GM19372 (cell line): ENCODE data around the gene MTMR2.

Source experiments
- ATAC-seq: cut with Tn5 transposase; IDR thresholded peaks from one replicate; pipeline ENCODE4 v1.9.1; 2021; ENCODE audit warnings: mild to moderate bottlenecking, low read depth, moderate library complexity; ENCODE audit not compliant: unreplicated experiment

The MTMR2 gene

DNA sequence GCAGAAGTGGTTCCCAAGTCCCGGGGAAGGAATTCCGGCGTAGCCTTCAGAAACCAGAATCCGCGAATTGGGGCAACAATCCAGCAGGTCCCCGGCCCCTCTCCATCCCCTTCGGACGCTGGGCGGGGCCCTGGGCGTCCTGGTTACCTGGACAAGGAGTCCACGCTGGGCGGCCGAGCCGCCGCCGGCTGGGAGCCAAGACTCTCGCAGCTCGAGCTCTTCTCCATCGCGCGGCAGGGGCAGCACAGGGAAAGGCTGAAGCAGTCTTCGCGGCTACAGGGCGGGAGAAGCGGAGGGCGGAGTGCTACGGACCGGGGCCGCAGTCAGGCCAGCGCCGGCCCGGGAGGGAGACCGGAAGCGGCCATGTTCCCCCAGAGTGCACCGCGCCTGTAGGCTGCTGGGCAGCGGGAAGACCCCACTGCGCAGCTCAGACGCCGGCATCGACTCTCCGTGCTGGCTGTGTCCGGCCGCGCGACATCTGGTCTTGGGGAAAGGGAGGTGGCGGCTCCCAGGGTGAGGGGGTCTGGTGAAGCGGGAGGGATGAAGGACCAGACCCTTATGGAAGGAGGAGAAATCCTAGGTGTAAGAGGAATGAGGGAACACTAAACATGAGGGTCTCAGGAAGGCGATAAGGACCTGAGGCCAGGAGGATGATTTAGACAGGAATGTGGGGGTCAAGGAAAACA is at the start of gene MTMR2:
TSS of gene MTMR2 (minus strand) at position 380 of the 686 bp plus-strand sequence. CDS start at position 227, 153 bp downstream.
- ATAC-seq = peak; percentile 100

DNA sequence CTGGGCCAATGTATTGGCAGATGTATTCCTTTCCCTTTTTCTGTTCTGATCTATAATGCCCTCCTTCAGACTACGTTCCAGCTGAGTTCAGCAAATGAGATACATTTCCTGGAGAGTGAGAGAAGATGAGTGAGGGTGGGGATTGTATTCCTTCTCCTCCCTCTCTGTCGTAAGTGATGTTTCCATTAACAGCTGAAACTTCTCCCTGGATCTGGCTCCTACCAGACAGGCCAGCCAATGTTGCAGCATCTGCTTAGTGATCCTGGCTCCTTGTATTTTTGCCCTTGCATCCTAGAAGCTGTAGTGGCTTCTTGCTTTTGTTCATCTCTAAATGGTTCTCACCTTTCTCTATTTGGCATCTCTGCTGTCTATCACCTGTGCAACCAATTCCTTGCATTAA is 48.2 kb upstream of the MTMR2 start:
- no peak for ATAC-seq

DNA sequence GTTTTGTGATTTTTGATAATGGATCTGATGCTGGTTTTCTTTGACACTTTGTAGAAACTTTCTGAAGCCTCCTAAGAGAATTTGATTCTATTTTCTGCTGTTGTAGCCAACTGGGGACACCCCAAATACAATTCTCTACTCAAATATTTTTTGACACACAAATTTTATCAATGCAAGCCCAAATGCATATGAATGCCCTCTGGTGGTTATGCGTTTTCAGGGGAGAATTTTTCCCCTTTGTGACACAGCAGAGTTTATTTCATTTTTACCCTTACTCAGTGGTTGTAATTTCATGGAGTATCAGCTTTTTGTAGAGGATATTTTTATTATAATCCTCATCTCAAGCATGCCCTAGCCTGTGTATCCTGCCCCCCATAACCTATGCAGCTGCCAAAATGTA is 44.7 kb upstream of the MTMR2 start:
- ATAC-seq = no peak

DNA sequence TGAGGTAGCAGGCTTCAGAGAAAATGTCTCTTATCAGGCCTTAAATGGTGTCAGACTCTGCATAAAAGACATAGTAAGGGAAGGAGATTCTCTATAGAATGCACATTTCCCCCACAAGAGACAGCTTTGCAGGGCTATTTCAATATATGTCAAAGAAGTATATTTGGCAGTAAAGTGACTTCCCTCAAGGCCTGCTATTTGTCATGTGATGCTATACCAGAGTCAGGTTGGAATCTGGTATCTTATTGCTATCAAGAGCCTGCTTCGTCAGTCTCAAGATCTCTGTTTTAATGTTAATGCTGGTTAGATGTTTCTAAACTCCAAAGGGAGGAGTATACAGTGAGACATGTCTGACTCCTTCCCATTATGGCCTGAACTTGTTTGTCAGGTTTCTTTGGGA is 40.4 kb upstream of the MTMR2 start:
- ATAC-seq = no peak

DNA sequence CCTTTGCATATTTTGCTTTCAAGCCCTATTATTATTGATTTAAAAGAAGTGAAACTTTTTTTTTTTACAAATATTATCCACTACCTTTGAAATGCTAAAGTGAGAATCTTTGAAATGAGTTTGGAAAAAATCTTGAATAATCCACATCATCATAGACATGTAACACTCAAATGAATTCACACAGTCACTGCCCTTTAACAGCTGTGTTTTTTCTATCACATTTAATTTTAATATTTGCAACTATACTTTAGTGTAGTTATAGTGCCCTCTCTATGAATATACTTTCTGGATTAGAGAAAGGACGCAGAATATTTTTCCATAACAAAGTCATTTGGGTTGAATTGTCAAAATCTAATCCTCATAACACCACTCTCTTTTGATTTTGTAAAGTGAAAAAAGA is 37.9 kb upstream of the MTMR2 start:
- ATAC-seq = no peak

DNA sequence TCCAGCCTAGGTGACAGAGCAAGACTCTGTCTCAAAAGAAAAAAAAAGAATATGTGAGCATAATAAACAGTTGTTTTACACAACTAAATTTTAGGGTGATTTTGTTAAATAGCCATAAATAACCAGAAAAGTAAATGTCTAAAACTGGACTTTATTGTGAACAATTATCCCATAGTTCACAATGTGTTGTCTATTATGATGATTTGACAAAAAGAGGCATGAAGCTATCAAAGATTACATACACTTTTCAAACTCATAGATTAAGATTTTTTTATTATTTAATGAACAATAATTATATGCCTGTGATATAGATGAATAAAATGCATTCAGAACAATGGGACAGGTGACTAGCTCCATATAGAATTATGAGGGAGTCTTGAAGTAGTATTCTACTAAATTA is 27.0 kb upstream of the MTMR2 start:
- no peak for ATAC-seq

DNA sequence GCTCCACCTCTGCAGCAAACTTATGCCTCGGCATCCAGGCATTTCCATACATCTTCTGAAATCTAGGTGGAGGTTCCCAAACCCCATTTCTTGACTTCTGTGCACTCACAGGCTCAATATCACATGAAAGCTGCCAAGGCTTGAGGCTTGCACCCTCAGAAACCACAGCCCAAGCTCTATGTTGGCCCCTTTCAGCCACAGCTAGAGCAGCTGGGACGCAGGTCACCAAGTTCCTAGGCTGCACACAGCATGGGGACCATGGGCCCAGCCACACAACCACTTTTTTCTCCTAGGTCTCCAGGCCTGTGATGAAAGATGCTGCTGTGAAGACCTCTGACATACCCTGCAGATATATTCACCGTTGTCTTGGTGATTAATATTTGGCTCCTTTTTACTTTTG is 24.7 kb upstream of the MTMR2 start:
- ATAC-seq = no peak

DNA sequence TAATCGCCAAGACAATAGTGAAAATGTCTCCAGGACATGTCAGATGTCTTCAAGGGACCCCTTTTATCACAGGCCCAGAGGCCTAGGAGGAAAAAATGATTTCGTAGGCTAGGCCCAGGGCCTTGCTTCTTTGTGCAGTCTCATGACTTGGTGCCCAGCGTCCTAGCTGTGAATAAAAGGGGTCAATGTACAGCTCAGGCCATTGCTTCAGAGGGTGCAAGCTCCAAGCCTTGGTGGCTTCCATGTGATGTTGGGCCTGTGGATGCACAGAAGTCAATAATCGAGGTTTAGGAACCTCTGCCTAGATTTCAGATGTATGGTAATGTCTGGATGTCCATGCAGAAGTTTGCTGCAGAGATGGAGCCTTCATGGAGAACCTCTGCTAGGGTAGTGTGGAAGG is 20.7 kb upstream of the MTMR2 start:
- ATAC-seq = no peak

DNA sequence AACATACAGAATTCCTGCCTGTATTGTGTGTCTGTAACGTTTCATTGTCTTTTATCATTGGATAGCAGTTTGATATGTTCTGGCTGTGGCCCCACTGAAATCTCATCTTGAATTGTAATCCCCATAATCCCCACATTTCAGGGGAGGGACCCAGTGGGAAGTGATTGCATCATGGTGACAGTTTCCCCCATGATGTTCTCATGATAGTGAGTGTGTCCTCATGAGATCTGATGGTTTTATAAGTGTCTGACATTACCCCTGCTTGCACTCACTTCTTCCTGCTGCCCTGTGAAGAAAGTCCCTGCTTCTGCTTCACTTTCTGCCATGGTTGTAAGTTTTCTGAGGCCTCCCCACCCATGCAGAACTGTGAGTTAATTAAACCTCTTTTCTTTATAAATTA is 19.6 kb upstream of the MTMR2 start:
- ATAC-seq = no peak

DNA sequence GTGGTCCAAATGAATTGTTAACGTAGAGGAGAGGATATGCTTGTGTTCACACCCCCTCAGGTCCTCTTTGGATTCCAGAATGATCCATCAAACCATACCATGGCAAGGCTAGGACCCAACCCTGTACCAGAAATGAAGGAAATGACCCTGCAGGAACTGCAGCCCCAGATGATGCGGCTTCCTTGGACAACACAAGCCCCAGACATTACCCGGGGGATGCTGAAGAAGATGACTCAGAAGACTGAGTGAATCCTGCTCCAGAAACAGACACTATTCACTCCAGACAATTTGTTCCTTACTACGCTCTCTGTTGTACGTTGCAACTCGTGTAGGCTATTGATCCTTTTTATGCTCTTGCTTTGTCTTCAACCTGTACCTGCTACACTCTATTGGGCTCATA is 15.2 kb upstream of the MTMR2 start:
- no peak for ATAC-seq

DNA sequence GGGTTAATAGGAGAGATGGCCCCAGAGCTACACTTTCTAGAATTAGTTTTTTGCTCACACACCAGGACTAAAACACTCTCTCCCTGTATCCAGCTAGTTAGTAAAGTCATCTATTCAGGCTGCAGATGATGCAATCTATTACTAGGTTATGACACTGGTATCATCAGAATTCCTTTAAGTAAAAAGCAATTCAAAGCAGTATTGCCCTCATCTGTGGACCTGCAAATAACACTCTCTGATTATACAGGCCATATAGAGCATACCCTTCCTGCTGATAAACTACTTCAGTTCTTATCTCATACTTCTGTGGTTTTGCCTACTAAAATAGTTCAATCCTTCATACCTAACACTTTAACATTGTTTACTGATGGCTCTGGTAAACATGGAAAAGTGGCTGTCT is 13.5 kb upstream of the MTMR2 start:
- ATAC-seq = no peak

DNA sequence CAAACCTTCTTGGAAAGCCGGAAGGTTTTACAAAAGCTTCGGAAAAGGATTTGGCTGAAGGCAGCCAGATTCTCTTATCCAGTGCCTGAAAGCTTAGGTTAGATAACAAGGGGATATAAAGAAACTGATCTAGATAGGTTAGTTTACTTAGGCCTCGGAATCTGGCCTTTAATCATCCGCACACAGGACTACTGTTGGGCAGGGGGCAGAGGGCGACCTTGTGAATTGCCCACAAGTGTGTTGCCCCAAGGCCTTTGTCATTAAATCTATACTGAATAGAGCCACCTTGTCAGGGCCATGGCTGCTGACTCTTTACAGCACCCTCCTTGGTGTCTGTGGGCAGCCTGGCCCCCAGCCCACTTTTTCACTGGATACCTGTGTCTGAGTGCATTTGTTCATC is 9.7 kb upstream of the MTMR2 start:
- no peak for ATAC-seq

DNA sequence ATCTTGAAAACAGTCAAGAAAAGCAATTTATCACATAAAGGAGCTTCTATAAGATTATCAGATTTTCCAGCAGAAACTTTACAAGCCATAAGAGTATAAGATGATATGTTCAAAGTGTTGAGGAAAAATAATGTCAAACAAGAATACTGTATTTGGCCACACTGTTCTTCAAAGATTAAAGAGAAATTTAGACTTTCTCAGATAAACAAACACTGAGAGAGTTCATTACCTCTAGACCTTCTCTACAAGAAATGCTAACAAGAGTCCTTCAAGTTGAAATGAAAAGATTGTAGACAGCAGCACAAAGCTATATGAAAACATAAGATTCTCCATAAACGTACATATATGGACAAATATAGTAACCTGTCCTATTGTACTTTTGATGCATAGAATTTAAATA is 8.0 kb upstream of the MTMR2 start:
- no peak for ATAC-seq

DNA sequence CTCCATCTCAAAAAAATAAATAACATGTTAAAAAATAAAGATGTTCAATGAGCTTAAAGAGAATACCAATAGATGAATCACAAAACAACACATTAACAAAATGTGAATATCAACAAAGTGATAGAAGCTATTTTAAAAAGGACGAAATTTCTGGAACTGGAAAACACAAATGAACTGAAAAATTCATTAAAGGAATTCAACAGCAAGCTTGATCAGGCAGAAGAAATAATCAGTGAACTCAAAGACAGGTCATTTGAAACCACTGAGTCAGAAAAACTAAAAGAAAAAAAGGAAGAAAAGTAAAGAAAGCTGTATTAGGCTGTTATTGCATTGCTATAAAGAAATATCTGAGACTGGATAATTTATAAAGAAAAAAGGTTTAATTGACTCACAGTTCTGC is 7.0 kb upstream of the MTMR2 start:
- ATAC-seq = no peak

DNA sequence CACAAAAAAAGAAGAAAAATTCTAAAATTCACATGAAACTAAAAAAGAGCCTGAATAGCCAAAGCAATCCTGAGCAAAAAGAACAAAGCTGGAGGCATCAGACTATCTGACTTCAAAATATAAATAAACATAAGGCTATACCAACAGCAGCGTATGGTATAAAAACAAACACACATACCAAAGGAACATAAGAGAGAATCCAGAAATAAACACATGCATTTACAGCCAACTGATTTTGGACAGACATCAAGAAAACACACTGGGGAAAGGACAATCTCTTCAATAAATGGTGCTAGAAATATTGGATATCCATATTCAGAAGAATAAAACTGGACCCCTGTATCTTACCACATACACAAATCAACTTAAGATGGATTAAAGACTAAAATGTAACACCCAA is 2.8 kb upstream of the MTMR2 start:
- no peak for ATAC-seq

DNA sequence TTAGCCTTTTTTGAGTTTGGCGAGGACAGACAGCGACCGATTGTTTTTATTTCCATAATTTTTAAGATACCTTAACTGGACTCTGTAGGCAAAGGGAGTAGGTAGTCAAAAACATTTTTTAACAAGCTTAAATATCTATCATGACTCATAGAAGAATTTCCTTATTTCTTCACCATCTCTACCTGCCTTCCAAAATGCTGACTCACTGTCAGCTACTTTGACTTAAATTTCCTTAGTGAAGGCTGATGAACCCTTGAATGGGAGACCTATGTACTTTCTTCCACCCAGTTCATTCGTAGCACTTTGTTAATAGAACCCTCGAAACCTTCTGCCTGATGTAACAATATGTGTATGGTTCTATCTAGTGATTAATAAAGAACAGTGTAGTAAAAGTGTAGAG is 1.1 kb upstream of the MTMR2 start:
- ATAC-seq = no peak

DNA sequence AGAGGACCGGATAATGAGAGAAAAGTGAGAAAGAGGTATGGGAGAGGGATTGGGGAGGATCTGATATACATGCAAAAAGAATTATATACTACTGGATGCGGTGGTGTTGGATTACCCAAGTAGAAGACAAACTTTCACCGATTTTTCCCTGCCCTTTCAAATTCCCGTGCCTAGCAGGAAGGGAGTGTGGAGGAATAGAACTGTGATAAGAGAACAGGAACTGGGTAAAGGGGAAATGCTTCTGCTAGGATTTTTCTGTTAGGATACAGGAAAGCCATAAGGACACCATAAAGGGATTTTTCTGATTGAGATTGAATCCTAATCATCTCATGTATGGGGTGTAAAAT is 480 bp upstream of the MTMR2 start:
- no peak for ATAC-seq

DNA sequence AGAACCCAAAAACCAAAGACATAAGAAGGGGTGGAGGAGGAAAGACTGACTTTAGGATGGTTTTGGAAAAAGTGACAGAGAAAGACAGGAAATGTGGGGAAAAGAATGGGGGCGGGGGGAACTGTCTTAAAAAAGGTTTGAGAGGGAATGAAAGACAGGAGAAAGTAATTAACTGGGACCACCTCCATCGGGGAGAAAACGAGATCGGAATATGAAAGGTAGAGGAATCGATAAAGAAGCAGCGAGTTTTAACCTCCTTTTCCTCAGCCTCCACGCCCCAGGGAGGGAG is 524 bp downstream of the MTMR2 start:
- ATAC-seq = no peak

DNA sequence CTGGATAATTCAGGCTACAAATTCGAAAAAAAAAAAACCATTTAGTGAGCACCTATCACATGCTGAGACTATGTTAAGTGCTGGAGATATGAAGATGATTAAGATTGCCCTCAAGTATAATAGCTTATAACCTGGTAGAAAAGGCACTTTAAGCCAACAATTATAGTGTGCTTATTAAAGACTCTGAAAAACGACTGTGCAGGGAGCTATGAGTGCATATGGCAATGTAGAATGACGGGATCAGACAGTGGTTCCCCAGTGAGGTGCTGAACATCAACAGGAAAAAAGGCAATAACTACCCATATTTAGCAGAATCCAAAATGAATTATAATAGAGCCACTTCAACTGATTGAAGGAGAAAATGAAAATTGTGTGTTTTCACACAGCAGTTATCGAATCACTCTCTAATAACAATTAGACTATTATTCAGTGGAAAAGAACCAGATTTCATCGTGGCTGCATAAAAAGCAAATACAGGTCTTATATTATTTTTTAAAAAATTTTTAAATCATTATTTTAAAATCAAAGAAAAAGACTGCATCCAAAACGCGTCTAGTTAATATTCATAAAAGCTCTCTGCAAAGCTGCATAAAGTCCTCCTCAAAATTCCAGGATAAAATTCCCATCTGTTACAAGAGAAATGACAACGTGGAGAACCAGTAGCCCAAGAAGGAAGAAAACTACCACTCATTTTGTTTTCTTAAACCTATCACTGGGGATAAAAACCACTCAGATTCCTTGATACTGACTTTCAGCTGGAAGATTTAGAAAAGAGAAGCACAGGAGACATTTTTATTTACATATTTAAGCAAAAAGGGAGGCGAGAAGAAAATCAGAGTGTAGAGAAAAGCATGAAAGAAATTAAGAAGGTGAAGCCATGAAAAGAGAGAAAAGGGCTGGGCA is 1.1 kb downstream of the MTMR2 start:
- no peak for ATAC-seq

DNA sequence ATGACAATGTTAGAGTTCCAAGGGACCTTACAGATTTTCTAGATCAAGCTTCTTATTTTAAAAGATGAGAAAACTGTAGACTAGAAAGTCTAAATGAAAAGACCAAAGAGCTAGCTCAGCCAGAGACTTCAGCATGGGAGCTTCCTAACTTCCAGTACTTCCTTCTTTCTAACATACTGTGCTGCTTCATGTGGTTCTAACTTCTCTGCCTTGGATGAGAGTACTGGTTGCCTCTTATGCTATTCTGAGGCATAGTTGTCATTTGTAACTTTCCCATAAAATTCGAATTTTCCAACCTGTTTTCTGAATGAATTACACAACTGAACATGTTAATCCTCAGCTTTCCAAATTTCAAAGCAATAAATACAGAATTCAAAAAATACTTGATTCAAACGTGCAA is 1.8 kb downstream of the MTMR2 start:
- ATAC-seq = no peak

DNA sequence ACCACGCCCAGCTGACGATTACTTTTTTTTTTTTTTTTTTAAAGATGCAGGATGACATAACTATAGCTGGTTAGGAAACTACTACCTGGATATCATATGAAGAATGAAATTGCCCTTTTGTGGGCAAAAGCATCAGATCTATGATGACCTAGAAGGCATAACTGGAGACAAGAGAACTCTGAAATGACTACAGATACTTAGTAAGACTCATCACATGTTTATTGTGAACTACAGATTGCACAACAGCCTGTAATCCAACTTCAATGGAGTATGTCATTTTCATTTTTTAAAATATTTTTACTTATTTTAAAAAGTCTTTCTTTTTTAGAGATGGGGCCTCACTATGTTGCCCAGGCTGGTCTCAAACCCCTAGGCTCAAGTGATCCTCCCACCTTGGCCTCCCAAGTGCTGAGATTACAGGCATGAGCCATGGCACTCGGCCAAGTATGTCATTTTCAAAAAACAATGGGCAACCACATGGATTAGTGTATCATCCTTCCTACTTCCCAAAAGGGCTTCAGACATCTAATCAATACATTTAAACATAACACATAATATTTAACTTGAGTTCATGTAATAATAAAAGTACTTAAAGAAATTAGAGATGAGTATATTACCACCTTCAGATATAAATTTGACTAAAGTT is 3.3 kb downstream of the MTMR2 start:
- no peak for ATAC-seq

DNA sequence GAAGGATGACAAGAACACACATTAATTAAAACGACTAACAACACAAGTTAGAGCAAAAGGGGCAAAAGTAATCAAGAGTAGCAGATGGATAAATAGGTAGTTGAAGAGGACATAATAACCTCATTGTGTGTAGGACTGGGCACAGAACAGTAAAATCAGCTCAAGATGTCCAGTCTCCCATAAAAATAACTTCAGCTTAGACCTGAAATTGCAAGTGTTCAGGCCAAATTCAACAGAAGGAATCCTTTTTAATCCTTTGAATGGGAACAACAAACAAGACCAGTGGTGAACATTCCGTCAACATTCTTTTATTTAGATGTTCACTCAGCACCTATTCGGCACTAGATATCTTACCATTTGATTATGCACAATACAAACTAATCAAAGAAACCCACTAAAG is 4.4 kb downstream of the MTMR2 start:
- no peak for ATAC-seq
